IMR-90 (cell line): ENCODE data around the gene SPIN1. TPM values are rescaled to one million over a fixed set of nuclear protein-coding genes. Genes with fewer than 3 reads are reported as not detected.
A peak's percentile ranks its signal among the peaks of the same experiment; 100 is the strongest.

Experiments
- ATAC-seq: fragments of 200-7000 bp; cut with Tn5 transposase; 2 replicates; pipeline ENCODE4 v1.9.1; 2020; ENCODE audit warnings: low read depth, mild to moderate bottlenecking, moderate library complexity
- BruUV-seq: library from RNA; stranded (reverse); fragments of 400-500 nt; replicated peaks from 2 replicates; lab custom pipeline; 2021; lab: Mats Ljungman, UMichigan
- CTCF ChIA-PET: fragments of 300-600 bp; formaldehyde crosslinking; extraction: SDS; loops from one replicate; lab custom pipeline; 2021; ENCODE audit warnings: antibody characterized with exemption; lab: Yijun Ruan, JAX
- POLR2A ChIA-PET: fragments of 300-600 bp; sonication (Branson Sonifier 250); formaldehyde crosslinking; loops from one replicate; lab custom pipeline; 2022; ENCODE audit warnings: antibody characterized with exemption; ENCODE audit not compliant: unreplicated experiment; lab: Charles Lee
- DNase-seq: peaks from one replicate; pipeline ENCODE4 v3.0.0; 2013
- H2AFZ ChIP-seq: replicated peaks from 2 replicates; pipeline ENCODE3; 2013; ENCODE audit warnings: low read length, mild to moderate bottlenecking; ENCODE audit not compliant: poor library complexity
- H2AK5ac ChIP-seq: 2 replicates; pipeline ENCODE4 v1.6.1; 2013; ENCODE audit warnings: low read depth, low read length, inconsistent platforms
- H2AK9ac ChIP-seq: replicated peaks from 2 replicates; pipeline ENCODE3; 2013; ENCODE audit warnings: mild to moderate bottlenecking, low read depth, low read length, moderate library complexity; ENCODE audit not compliant: poor library complexity
- H2BK120ac ChIP-seq: 2 replicates; pipeline ENCODE4 v1.6.1; 2013; ENCODE audit warnings: low read depth, low read length, inconsistent platforms
- H2BK15ac ChIP-seq: 3 replicates; pipeline ENCODE4 v1.6.1; 2013; ENCODE audit warnings: low read depth, low read length, inconsistent platforms
- H2BK20ac ChIP-seq: 2 replicates; pipeline ENCODE4 v1.6.1; 2013; ENCODE audit warnings: low read depth, mild to moderate bottlenecking, inconsistent platforms, low read length, moderate library complexity
- H2BK5ac ChIP-seq: 2 replicates; pipeline ENCODE4 v1.6.1; 2013; ENCODE audit warnings: mild to moderate bottlenecking, low read depth, low read length, inconsistent platforms; ENCODE audit not compliant: poor library complexity, severe bottlenecking
- H3K14ac ChIP-seq: replicated peaks from 2 replicates; pipeline ENCODE4 v1.6.1; 2013; ENCODE audit warnings: low read depth, low read length, inconsistent platforms
- H3K18ac ChIP-seq: 2 replicates; pipeline ENCODE4 v1.6.1; 2013; ENCODE audit warnings: low read depth, low read length, control low read depth
- H3K23ac ChIP-seq: 2 replicates; pipeline ENCODE4 v1.6.1; 2013; ENCODE audit warnings: low read depth, low read length, inconsistent platforms
- H3K27ac ChIP-seq: 2 replicates; pipeline ENCODE4 v1.5.1; 2013; ENCODE audit warnings: mild to moderate bottlenecking, control low read depth, low read length; ENCODE audit not compliant: insufficient read depth
- H3K27me3 ChIP-seq: 2 replicates; pipeline ENCODE4 v1.6.1; 2013; ENCODE audit warnings: low read length; ENCODE audit not compliant: control insufficient read depth, insufficient read depth
- H3K36me3 ChIP-seq: 2 replicates; pipeline ENCODE4 v1.6.1; 2013; ENCODE audit warnings: low read length, mixed read lengths; ENCODE audit not compliant: control insufficient read depth, insufficient read depth
- H3K4ac ChIP-seq: 2 replicates; pipeline ENCODE4 v1.6.1; 2013; ENCODE audit warnings: low read depth, low read length, inconsistent platforms
- H3K4me1 ChIP-seq: 2 replicates; pipeline ENCODE4 v1.6.1; 2013; ENCODE audit warnings: low read length, mixed read lengths; ENCODE audit not compliant: control insufficient read depth, insufficient read depth
- H3K4me2 ChIP-seq: 2 replicates; pipeline ENCODE4 v1.6.1; 2013; ENCODE audit warnings: low read depth, mild to moderate bottlenecking, control low read depth, low read length, moderate library complexity
- H3K4me3 ChIP-seq: 2 replicates; pipeline ENCODE4 v1.5.1; 2013; ENCODE audit warnings: low read depth, mild to moderate bottlenecking, control low read depth, low read length, moderate library complexity; ENCODE audit not compliant: insufficient read depth
- H3K56ac ChIP-seq: 2 replicates; pipeline ENCODE4 v1.6.1; 2013; ENCODE audit warnings: low read length, inconsistent platforms; ENCODE audit not compliant: insufficient read depth; ENCODE audit errors: extremely low read depth
- H3K79me1 ChIP-seq, 2 experiments: 2 replicates each; pipeline ENCODE4 v1.6.1; 2013; ENCODE audit warnings: low read length in 2 of 2, inconsistent platforms in 1 of 2, low read depth in 1 of 2
- H3K9ac ChIP-seq: 2 replicates; pipeline ENCODE4 v1.6.1; 2013; ENCODE audit warnings: low read depth, low read length, control low read depth
- H3K9me1 ChIP-seq: 2 replicates; pipeline ENCODE4 v1.6.1; 2013; ENCODE audit warnings: low read length, inconsistent platforms; ENCODE audit not compliant: insufficient read depth
- H3K9me3 ChIP-seq: 2 replicates; pipeline ENCODE4 v1.6.1; 2013; ENCODE audit warnings: low read length; ENCODE audit not compliant: control insufficient read depth, insufficient read depth
- H4K20me1 ChIP-seq: 2 replicates; pipeline ENCODE4 v1.6.1; 2013; ENCODE audit warnings: low read length, inconsistent platforms; ENCODE audit not compliant: insufficient read depth
- H4K5ac ChIP-seq: 2 replicates; pipeline ENCODE4 v1.6.1; 2013; ENCODE audit warnings: mild to moderate bottlenecking, low read depth, low read length, control low read depth
- H4K8ac ChIP-seq, 2 experiments: 2 replicates each; pipeline ENCODE4 v1.6.1; 2013; ENCODE audit warnings: low read depth in 2 of 2, low read length in 2 of 2, control low read depth in 1 of 2, inconsistent platforms in 1 of 2
- H4K91ac ChIP-seq: 2 replicates; pipeline ENCODE4 v1.6.1; 2013; ENCODE audit warnings: low read depth, low read length, inconsistent platforms; ENCODE audit not compliant: insufficient read depth
- MAFK ChIP-seq: IDR thresholded peaks from 2 replicates; pipeline ENCODE4 v1.6.1; 2012; ENCODE audit warnings: low read depth, low read length, improper control_type of control experiment
- NFE2L2 ChIP-seq: fragments of 150-350 bp; IDR thresholded peaks from 2 replicates; pipeline ENCODE4 v1.6.1; 2016; ENCODE audit warnings: low read depth, mild to moderate bottlenecking, low read length
- RFX5 ChIP-seq: IDR thresholded peaks from 2 replicates; pipeline ENCODE4 v1.8.0; 2012; ENCODE audit warnings: low read depth, mild to moderate bottlenecking, low read length, moderate library complexity
- WGBS, 2 experiments: methylation state at CpG; one replicate each; pipeline versions ENCODE4 v1.1.5 to v1.1.7; 2013; ENCODE audit warnings: missing lambda C conversion rate in 2 of 2; ENCODE audit not compliant: insufficient read length in 1 of 2; ENCODE audit errors: extremely low coverage in 2 of 2; 5-methylcytosine and 5-hydroxymethylcytosine counted together
- dilution Hi-C: fragments of 300-500 bp; cut with HindIII; formaldehyde crosslinking; loops from one replicate; pipeline ENCODE4 v1.14.3; 2018; ENCODE audit warnings: low sequenced_read_pairs; ENCODE audit not compliant: unreplicated experiment
- in situ Hi-C: fragments of 300-500 bp; cut with MboI; formaldehyde crosslinking; loops from 3 replicates; pipeline ENCODE4 v1.14.3; 2019; ENCODE audit warnings: low sequenced_read_pairs, inconsistent platforms, mixed read lengths
- intact Hi-C: fragments of 100-400 bp; cut with micrococcal nuclease; formaldehyde crosslinking; loops from 2 replicates; pipeline ENCODE4 v1.10.0; 2022
- polyA plus RNA-seq, 3 experiments: library from polyadenylated mRNA; depleted of rRNA; stranded (reverse); fragments of >200 nt; gene quantifications; 2 replicates each; pipeline ENCODE4 v1.2.3, GENCODE V29; 2012; ENCODE audit warnings: low replicate concordance in 1 of 3
- total RNA-seq: library from RNA; depleted of rRNA; stranded (reverse); fragments of >200 nt; gene quantifications from 2 replicates; pipeline ENCODE4 v1.2.3, GENCODE V29; 2012

Gene SPIN1
- total and polyA plus RNA-seq, 2 of the 4 experiments (the other 2 are of a cell fraction) = 63.3 to 141 TPM

DNA sequence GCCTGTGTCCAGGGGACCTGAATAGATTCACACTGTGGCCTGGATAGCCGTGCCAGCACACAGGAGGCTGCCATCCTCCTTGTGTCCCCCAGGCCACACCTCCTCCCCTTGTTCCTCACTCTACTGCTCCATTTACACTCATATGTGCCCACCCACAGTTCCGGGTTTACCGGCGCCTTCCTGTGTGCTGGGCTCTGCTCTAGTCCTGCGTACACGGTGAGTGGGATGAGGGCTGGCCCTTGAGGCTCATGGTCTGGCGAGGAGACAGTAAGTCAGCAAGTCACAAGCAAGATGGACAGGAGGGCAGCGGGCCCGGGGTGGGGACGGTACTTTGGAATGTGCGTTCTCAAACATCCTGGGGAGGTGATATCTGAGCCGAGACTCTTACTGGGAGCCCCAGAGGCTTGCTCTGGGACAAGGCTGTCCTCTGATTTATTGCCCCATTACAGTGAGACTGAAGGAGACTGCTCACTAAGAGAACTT is 114.3 kb downstream of the SPIN1 start:
- H3K79me1 ChIP-seq = no peaks in the 10 kb centered on the region
- no peak overlapping the region for H3K4ac ChIP-seq
- no peak overlapping the region for H2BK120ac ChIP-seq
- no peaks in the 10 kb centered on the region for H4K20me1 ChIP-seq
- no peak overlapping the region for H3K4me3 ChIP-seq
- peak overlapping the region; percentile 19 for H2AFZ ChIP-seq
- H4K5ac ChIP-seq = no peak overlapping the region
- H3K36me3 ChIP-seq = no peaks in the 10 kb centered on the region
- H4K91ac ChIP-seq = peak overlapping the region; percentile 28; the same call in 1 of the 2 replicates
- H3K9me1 ChIP-seq = peaks cover 8% of the 10 kb centered on the region; the same call in 1 of the 2 replicates
- no TSS peak for BruUV-seq
- no peaks in the 10 kb centered on the region for H3K27me3 ChIP-seq
- in situ Hi-C loops = no loop called here
- no peak overlapping the region for H3K23ac ChIP-seq
- no peaks in the 10 kb centered on the region for H3K9me3 ChIP-seq
- no peak overlapping the region for H3K4me2 ChIP-seq
- H2AK5ac ChIP-seq = no peak overlapping the region
- H4K8ac ChIP-seq = no peak overlapping the region; a peak in 2 of 4 replicates
- no peaks in the 10 kb centered on the region for H3K4me1 ChIP-seq
- H2BK15ac ChIP-seq = no peak overlapping the region
- H3K9ac ChIP-seq = no peak overlapping the region
- CTCF ChIA-PET = no interaction called here
- H3K14ac ChIP-seq = no peak overlapping the region
- H2BK5ac ChIP-seq = no peak overlapping the region
- H3K56ac ChIP-seq = no peak overlapping the region
- ATAC-seq = no peak; the same call in 1 of the 2 replicates
- no peak overlapping the region for H3K18ac ChIP-seq
- no peak overlapping the region for H3K27ac ChIP-seq
- no peak overlapping the region for H2AK9ac ChIP-seq
- 63% methylated on average over 10 of the region's 12 CpGs; no CpG with 5 or more reads in 1 of the 2 experiments for WGBS, 2 experiments
- no peak overlapping the region for H2BK20ac ChIP-seq
- intact Hi-C loops = no loop called here
- POLR2A ChIA-PET = no interaction called here
- dilution Hi-C loops = no loop called here
- TF ChIP-seq NFE2L2 = no peak
- TF ChIP-seq RFX5 = no peak
- no peak for TF ChIP-seq MAFK
- no peak for DNase-seq
